Measurements from ENCODE around the gene SPATA22. TPM values are rescaled to one million over a fixed set of nuclear protein-coding genes. Genes with fewer than 3 reads are reported as not detected.
"Not testable (repeated sequence)": the region's sequence is repeated elsewhere in the genome, so short reads cannot be mapped to it uniquely, and the experiment has no call there.

SPATA22 gene
- polyA plus RNA-seq, 1 of the 3 experiments (the other 2 are of a cell fraction), result not detected

GRCh38 chr17:3415610-3416009 lies 56.0 kb downstream of the SPATA22 start:
- Histone ChIP-seq H3K9me3 (no peaks in the 10 kb centered on the region), H4K20me1 (ENCODE audit: insufficient read depth) (no peaks in the 10 kb centered on the region), H3K9me2 (no peaks in the 10 kb centered on the region), H3K27ac (ENCODE audit: low read depth in 2 of 2, low read length in 1 of 2) (no peak overlapping the region), H3K4me2 (no peak overlapping the region), H3K36me3 (replicated peaks in 1 of 2; ENCODE audit: control insufficient read depth in 1 of 2, insufficient read depth in 2 of 2, low read length in 1 of 2) (no peaks in the 10 kb centered on the region), H3K9ac (no peak overlapping the region), H3K4me1 (ENCODE audit: control insufficient read depth in 1 of 2, insufficient read depth in 2 of 2, low read depth in 1 of 2, low read length in 1 of 2) (no peaks in the 10 kb centered on the region), H3K4me3 (ENCODE audit: low read depth in 2 of 2, low read length in 1 of 2) (no peak overlapping the region), H3F3A (replicated peaks; ENCODE audit: insufficient read depth) (no peaks in the 10 kb centered on the region), H3K27me3 (ENCODE audit: insufficient read depth) (no peaks in the 10 kb centered on the region; the same call in 1 of the 2 replicates), H2AFZ (ENCODE audit: low read depth) (no peak overlapping the region), H3K79me2 (ENCODE audit: insufficient read depth) (no peaks in the 10 kb centered on the region)
- DNase-seq, result no peak
- CTCF ChIA-PET, result no interaction called here
- POLR2A ChIA-PET, result no interaction called here
- TF ChIP-seq USF2 (IDR thresholded peaks at IDR 0.05; ENCODE audit: borderline replicate concordance, low read depth, low read length) (no peak), EP300 (IDR thresholded peaks at IDR 0.05; ENCODE audit: borderline replicate concordance in 1 of 2, low read depth in 1 of 2, low read length in 1 of 2) (no peak), SIN3A (IDR thresholded peaks at IDR 0.05; ENCODE audit: borderline replicate concordance, low read depth, low read length) (no peak), YY1 (IDR thresholded peaks at IDR 0.05; ENCODE audit: low read depth) (no peak), USF1 (IDR thresholded peaks at IDR 0.05; ENCODE audit: borderline replicate concordance, low read depth) (no peak)
- 16% methylated on average over 5 of the region's 5 CpGs for WGBS (ENCODE audit: low lambda C conversion rate)

GRCh38 chr17:3412216-3412615 lies 59.4 kb downstream of the SPATA22 start:
- H3K9ac ChIP-seq; DNase-seq; H3K4me1 ChIP-seq (ENCODE audit: control insufficient read depth in 1 of 2, insufficient read depth in 2 of 2, low read depth in 1 of 2, low read length in 1 of 2); H3K27me3 ChIP-seq (ENCODE audit: insufficient read depth); H3K4me3 ChIP-seq (ENCODE audit: low read depth in 2 of 2, low read length in 1 of 2); H3K4me2 ChIP-seq; H3F3A ChIP-seq (replicated peaks; ENCODE audit: insufficient read depth); CTCF ChIA-PET; H3K27ac ChIP-seq (ENCODE audit: low read depth in 2 of 2, low read length in 1 of 2); H3K79me2 ChIP-seq (ENCODE audit: insufficient read depth); POLR2A ChIA-PET; H2AFZ ChIP-seq (ENCODE audit: low read depth); H3K36me3 ChIP-seq (replicated peaks in 1 of 2; ENCODE audit: control insufficient read depth in 1 of 2, insufficient read depth in 2 of 2, low read length in 1 of 2); H4K20me1 ChIP-seq (ENCODE audit: insufficient read depth); H3K9me3 ChIP-seq; H3K9me2 ChIP-seq: not testable (repeated sequence)
- no CpG with 5 or more reads among the region's 16 CpGs for WGBS (ENCODE audit: low lambda C conversion rate)

GRCh38 chr17:3411070-3411469 lies 60.5 kb downstream of the SPATA22 start, which contains the start of gene OR3A3:
OR3A3 (plus strand) TSS chr17:3411370.
- Histone ChIP-seq H3K79me2 (ENCODE audit: insufficient read depth) (no peaks in the 10 kb centered on the region), H3K27ac (ENCODE audit: low read depth in 2 of 2, low read length in 1 of 2) (no peak within 1 kb of the TSS), H3K4me3 (ENCODE audit: low read depth in 2 of 2, low read length in 1 of 2) (no peak within 1 kb of the TSS), H3F3A (replicated peaks; ENCODE audit: insufficient read depth) (no peaks in the 10 kb centered on the region), H2AFZ (ENCODE audit: low read depth) (no peak within 1 kb of the TSS), H3K27me3 (ENCODE audit: insufficient read depth) (no peaks in the 10 kb centered on the region; the same call in 1 of the 2 replicates), H3K9me3 (no peaks in the 10 kb centered on the region), H4K20me1 (ENCODE audit: insufficient read depth) (no peaks in the 10 kb centered on the region), H3K4me2 (no peak within 1 kb of the TSS), H3K9me2 (no peaks in the 10 kb centered on the region), H3K4me1 (ENCODE audit: control insufficient read depth in 1 of 2, insufficient read depth in 2 of 2, low read depth in 1 of 2, low read length in 1 of 2) (no peaks in the 10 kb centered on the region), H3K9ac (no peak within 1 kb of the TSS), H3K36me3 (replicated peaks in 1 of 2; ENCODE audit: control insufficient read depth in 1 of 2, insufficient read depth in 2 of 2, low read length in 1 of 2) (no peaks in the 10 kb centered on the region)
- WGBS (ENCODE audit: low lambda C conversion rate), result 7% methylated on average over 3 of the region's 3 CpGs
- TF ChIP-seq NRF1 (IDR thresholded peaks at IDR 0.05; ENCODE audit: low read depth, low read length) (no peak), EP300 (IDR thresholded peaks at IDR 0.05; ENCODE audit: borderline replicate concordance in 1 of 2, low read depth in 1 of 2, low read length in 1 of 2) (no peak), SIN3A (IDR thresholded peaks at IDR 0.05; ENCODE audit: borderline replicate concordance, low read depth, low read length) (no peak), USF1 (IDR thresholded peaks at IDR 0.05; ENCODE audit: borderline replicate concordance, low read depth) (no peak), FOXM1 (IDR thresholded peaks at IDR 0.05; ENCODE audit: low read depth) (no peak), TEAD4 (IDR thresholded peaks at IDR 0.05; ENCODE audit: borderline replicate concordance, insufficient read depth) (no peak), RCOR1 (IDR thresholded peaks at IDR 0.05; ENCODE audit: low read length) (no peak), CHD2 (IDR thresholded peaks at IDR 0.05; ENCODE audit: low read length, partially characterized antibody) (no peak), SMC3 (IDR thresholded peaks at IDR 0.05; ENCODE audit: low read depth, low read length) (no peak), PBX3 (IDR thresholded peaks at IDR 0.05) (no peak), ZBTB33 (IDR thresholded peaks at IDR 0.05; ENCODE audit: borderline replicate concordance, low read depth) (no peak), RXRA (IDR thresholded peaks at IDR 0.05; ENCODE audit: borderline replicate concordance, low read depth) (no peak), TAF1 (IDR thresholded peaks at IDR 0.05; ENCODE audit: borderline replicate concordance, low read depth, low read length) (no peak), ELF1 (IDR thresholded peaks at IDR 0.05) (no peak), MAX (IDR thresholded peaks at IDR 0.05; ENCODE audit: low read depth) (no peak)
- DNase-seq, result no peak
- ChIA-PET CTCF (no interaction called here), POLR2A (no interaction called here)
